Loucy (cell line): ENCODE results near the gene PNMT.

Source experiments
- H2AFZ ChIP-seq: fragments of 200-600 bp; sonication (generic); 2 replicates; pipeline ENCODE4 v1.6.0; 2016; ENCODE audit warnings: antibody characterized with exemption, mild to moderate bottlenecking, low read length, moderate library complexity
- H3F3A ChIP-seq: fragments of 200-600 bp; 2 replicates; pipeline ENCODE4 v1.6.0; 2016; ENCODE audit warnings: antibody characterized with exemption, low read depth, mild to moderate bottlenecking
- H3K27me3 ChIP-seq: fragments of 200-600 bp; sonication (generic); 2 replicates; pipeline ENCODE4 v1.6.1; 2014; ENCODE audit warnings: low read length, mild to moderate bottlenecking; ENCODE audit not compliant: insufficient read depth, poor library complexity, severe bottlenecking
- H3K36me3 ChIP-seq: fragments of 200-600 bp; sonication (generic); 2 replicates; pipeline ENCODE4 v1.6.1; 2016; ENCODE audit warnings: low read length; ENCODE audit not compliant: insufficient read depth
- H3K4me1 ChIP-seq: fragments of 200-600 bp; sonication (generic); 2 replicates; pipeline ENCODE4 v1.5.1; 2014; ENCODE audit warnings: low read length, mild to moderate bottlenecking; ENCODE audit not compliant: insufficient read depth, poor library complexity, severe bottlenecking
- H3K4me2 ChIP-seq: fragments of 200-600 bp; sonication (generic); 2 replicates; pipeline ENCODE4 v1.6.0; 2014; ENCODE audit warnings: antibody characterized with exemption, low read length, low read depth, mild to moderate bottlenecking; ENCODE audit not compliant: poor library complexity, severe bottlenecking
- H3K4me3 ChIP-seq: fragments of 200-600 bp; sonication (generic); 2 replicates; pipeline ENCODE4 v1.5.1; 2014; ENCODE audit warnings: low read length, mild to moderate bottlenecking, mixed read lengths; ENCODE audit not compliant: poor library complexity, severe bottlenecking
- H3K79me2 ChIP-seq: fragments of 200-600 bp; sonication (generic); 2 replicates; pipeline ENCODE4 v1.6.1; 2014; ENCODE audit warnings: low read length; ENCODE audit not compliant: insufficient read depth
- H3K9ac ChIP-seq: fragments of 200-600 bp; sonication (generic); 2 replicates; pipeline ENCODE4 v1.6.0; 2014; ENCODE audit warnings: mild to moderate bottlenecking, low read depth, low read length, moderate library complexity; ENCODE audit not compliant: poor library complexity, severe bottlenecking
- H3K9me2 ChIP-seq: fragments of 200-600 bp; sonication (generic); replicated peaks from 2 replicates; pipeline ENCODE4 v1.6.1; 2016; ENCODE audit warnings: low read depth, low read length, mixed read lengths
- H3K9me3 ChIP-seq: fragments of 200-600 bp; sonication (generic); 2 replicates; pipeline ENCODE4 v1.6.1; 2014; ENCODE audit warnings: mild to moderate bottlenecking, antibody characterized with exemption, low read length, low read depth; ENCODE audit not compliant: insufficient read depth
- H4K20me1 ChIP-seq: fragments of 200-600 bp; sonication (generic); 2 replicates; pipeline ENCODE4 v1.6.0; 2014; ENCODE audit warnings: antibody characterized with exemption, low read length, mild to moderate bottlenecking; ENCODE audit not compliant: insufficient read depth, poor library complexity, severe bottlenecking
- EZH2phosphoT487 ChIP-seq: fragments of 200-600 bp; IDR thresholded peaks from 2 replicates; pipeline ENCODE4 v1.6.1; 2018; ENCODE audit warnings: antibody characterized with exemption, mild to moderate bottlenecking, moderate library complexity, borderline replicate concordance
- TF ChIP-seq, protein P1 (sequence below): fragments of 200-600 bp; sonication (generic); conservative IDR thresholded peaks from 2 replicates; pipeline ENCODE4 v1.5.1; 2014; ENCODE audit warnings: mild to moderate bottlenecking, antibody characterized with exemption, low read length

The PNMT gene

DNA sequence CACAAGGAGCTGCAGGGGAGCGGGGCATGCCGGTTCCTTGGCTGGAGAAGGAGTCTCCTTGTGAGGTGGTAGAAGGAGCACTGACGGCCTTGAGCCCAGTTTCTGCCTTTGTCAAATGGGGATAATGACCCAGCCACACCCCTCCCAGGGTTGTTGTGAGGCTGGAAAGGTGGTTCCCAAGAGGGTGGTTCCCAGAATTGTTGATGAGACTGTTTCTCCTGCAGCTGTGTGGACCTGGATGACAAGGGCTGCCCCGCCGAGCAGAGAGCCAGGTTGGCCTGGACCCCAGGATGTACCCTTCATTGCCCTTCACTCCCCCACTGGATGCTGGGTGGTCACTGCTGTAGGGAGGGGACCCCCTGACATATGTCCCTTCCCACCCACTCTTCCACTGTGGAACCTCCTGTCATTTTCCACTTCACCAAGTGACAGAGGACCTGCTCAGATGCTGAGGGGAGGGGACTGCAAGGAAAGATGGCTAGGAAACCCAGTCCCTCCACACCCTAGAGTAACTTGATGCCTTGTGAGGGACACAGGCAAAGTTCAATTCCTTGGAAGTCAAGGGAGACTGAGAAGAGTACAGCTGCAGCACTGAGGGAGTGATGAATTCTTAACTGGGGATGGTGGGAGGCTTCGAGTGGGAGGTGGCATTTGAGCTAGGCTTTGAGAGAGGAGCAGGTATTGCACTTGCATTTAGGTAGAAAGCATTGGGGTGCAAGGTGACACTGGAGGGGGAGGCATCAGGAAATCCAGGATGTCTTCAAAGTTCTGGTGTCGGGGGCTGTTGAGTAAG is 51.5 kb downstream of the PNMT start:
- Histone ChIP-seq H3F3A (no peaks in the 10 kb centered on the region), H3K4me1 (no peaks in the 10 kb centered on the region), H3K9ac (no peak overlapping the region), H3K4me3 (no peak overlapping the region), H3K27me3 (no peaks in the 10 kb centered on the region), H3K79me2 (no peaks in the 10 kb centered on the region), H3K9me3 (no peaks in the 10 kb centered on the region), H4K20me1 (no peaks in the 10 kb centered on the region), H3K9me2 (no peaks in the 10 kb centered on the region), H3K36me3 (no peaks in the 10 kb centered on the region), H3K4me2 (no peak overlapping the region), H2AFZ (no peak overlapping the region)
- TF ChIP-seq, protein P1, sequence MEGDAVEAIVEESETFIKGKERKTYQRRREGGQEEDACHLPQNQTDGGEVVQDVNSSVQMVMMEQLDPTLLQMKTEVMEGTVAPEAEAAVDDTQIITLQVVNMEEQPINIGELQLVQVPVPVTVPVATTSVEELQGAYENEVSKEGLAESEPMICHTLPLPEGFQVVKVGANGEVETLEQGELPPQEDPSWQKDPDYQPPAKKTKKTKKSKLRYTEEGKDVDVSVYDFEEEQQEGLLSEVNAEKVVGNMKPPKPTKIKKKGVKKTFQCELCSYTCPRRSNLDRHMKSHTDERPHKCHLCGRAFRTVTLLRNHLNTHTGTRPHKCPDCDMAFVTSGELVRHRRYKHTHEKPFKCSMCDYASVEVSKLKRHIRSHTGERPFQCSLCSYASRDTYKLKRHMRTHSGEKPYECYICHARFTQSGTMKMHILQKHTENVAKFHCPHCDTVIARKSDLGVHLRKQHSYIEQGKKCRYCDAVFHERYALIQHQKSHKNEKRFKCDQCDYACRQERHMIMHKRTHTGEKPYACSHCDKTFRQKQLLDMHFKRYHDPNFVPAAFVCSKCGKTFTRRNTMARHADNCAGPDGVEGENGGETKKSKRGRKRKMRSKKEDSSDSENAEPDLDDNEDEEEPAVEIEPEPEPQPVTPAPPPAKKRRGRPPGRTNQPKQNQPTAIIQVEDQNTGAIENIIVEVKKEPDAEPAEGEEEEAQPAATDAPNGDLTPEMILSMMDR: no peak
- no peak for TF ChIP-seq EZH2phosphoT487
